OCI-LY3 (cell line): ENCODE measurements around the gene FILIP1L.

Experiments used
- EZH2phosphoT487 ChIP-seq: fragments of 200-600 bp; shearing (Covaris generic); IDR thresholded peaks from 2 replicates; pipeline ENCODE4 v1.6.1; 2018; ENCODE audit warnings: antibody characterized with exemption, mixed run types, low read depth
- TF ChIP-seq, protein P1 (sequence below): fragments of 200-600, 300-600 bp; sonication (generic); IDR thresholded peaks from 2 replicates; pipeline ENCODE4 v1.5.1; 2014; ENCODE audit warnings: antibody characterized with exemption, low read length, low read depth

DNA sequence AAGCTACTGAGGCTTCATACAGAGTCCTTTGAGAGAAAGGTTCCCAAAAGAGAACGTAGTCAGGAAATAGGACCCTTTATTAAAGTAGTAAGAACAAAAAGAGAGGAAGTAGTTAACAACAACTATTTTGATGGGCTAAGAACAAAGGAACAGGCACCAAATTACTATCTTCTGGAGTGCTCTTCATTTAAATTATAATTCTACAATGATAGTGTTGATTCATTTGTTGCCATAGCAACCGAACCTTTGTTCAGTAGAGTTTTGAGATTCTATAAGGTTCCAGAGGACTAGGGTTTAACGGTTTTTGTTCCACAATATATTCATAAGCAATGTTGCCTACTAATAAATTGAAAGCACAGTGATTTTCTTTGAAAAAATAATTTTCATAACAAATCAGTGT, 217.8 kb downstream of the FILIP1L start:
- TF ChIP-seq, protein P1, sequence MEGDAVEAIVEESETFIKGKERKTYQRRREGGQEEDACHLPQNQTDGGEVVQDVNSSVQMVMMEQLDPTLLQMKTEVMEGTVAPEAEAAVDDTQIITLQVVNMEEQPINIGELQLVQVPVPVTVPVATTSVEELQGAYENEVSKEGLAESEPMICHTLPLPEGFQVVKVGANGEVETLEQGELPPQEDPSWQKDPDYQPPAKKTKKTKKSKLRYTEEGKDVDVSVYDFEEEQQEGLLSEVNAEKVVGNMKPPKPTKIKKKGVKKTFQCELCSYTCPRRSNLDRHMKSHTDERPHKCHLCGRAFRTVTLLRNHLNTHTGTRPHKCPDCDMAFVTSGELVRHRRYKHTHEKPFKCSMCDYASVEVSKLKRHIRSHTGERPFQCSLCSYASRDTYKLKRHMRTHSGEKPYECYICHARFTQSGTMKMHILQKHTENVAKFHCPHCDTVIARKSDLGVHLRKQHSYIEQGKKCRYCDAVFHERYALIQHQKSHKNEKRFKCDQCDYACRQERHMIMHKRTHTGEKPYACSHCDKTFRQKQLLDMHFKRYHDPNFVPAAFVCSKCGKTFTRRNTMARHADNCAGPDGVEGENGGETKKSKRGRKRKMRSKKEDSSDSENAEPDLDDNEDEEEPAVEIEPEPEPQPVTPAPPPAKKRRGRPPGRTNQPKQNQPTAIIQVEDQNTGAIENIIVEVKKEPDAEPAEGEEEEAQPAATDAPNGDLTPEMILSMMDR: no peak
- no peak for TF ChIP-seq EZH2phosphoT487
